Measurements from ENCODE around the gene PRR7. TPM values are rescaled to one million over a fixed set of nuclear protein-coding genes. Genes with fewer than 3 reads are reported as not detected.

PRR7 gene
- total and polyA plus RNA-seq, 2 of the 13 experiments (the other 11 are each of a cell fraction or from before 2014, with no cell fraction given), result 4.8 to 5.0 TPM

GRCh38 chr5:177434942-177435738 lies 11.5 kb upstream of the PRR7 start (continued):
- peak; percentile 83 for TF ChIP-seq ZNF687 (CRISPR knock-in tag; IDR thresholded peaks at IDR 0.05)
- 0 out of 2 replicates have a peak, but pooled peaks have one; percentile 31 for TF ChIP-seq MAZ (IDR thresholded peaks at IDR 0.05; ENCODE audit: borderline replicate concordance, low read depth, low read length)
- no peak for TF ChIP-seq MAZ (CRISPR knock-in tag; IDR thresholded peaks at IDR 0.05; ENCODE audit: low read depth)
- 0 out of 2 replicates have a peak, but pooled peaks have one; percentile 14 for TF ChIP-seq MEF2D (CRISPR knock-in tag; IDR thresholded peaks at IDR 0.05)
- TF ChIP-seq GATAD2A (CRISPR knock-in tag; IDR thresholded peaks at IDR 0.05), result peak; percentile 52
- TF ChIP-seq NR2C2 (CRISPR knock-in tag; IDR thresholded peaks at IDR 0.05; ENCODE audit: borderline replicate concordance), result peak; percentile 42; the same call in 1 of the 2 replicates
- TF ChIP-seq HNF4A (CRISPR knock-in tag; IDR thresholded peaks at IDR 0.05), result peak; percentile 45
- peak; percentile 26; the same call in 1 of the 2 replicates for TF ChIP-seq MAX (IDR thresholded peaks at IDR 0.05)
- TF ChIP-seq ZNF710 (CRISPR knock-in tag; IDR thresholded peaks at IDR 0.05; ENCODE audit: borderline replicate concordance), result 0 out of 2 replicates have a peak, but pooled peaks have one; percentile 33
- no peak for TF ChIP-seq ZNF766 (CRISPR knock-in tag; IDR thresholded peaks at IDR 0.05; ENCODE audit: borderline replicate concordance)
- TF ChIP-seq ZNF441 (CRISPR knock-in tag; IDR thresholded peaks at IDR 0.05; ENCODE audit: borderline replicate concordance), result no peak
- TF ChIP-seq REPIN1 (CRISPR knock-in tag; IDR thresholded peaks at IDR 0.05; ENCODE audit: borderline replicate concordance, low read depth), result peak; percentile 38; the same call in 1 of the 2 replicates
- TF ChIP-seq ZNF318 (CRISPR knock-in tag; IDR thresholded peaks at IDR 0.05), result 0 out of 2 replicates have a peak, but pooled peaks have one; percentile 45

Data from HepG2 (cell line).